Measurements from ENCODE around the gene FGGY. TPM values are rescaled to one million over a fixed set of nuclear protein-coding genes. Genes with fewer than 3 reads are reported as not detected.

FGGY gene
- total and polyA plus RNA-seq, 2 donors (not counting 3 experiments of a cell fraction or from before 2014, with no cell fraction given), result 5.6 to 6.4 TPM

- H4K20me1 ChIP-seq (replicated peaks; ENCODE audit: control insufficient read depth, extremely low read depth, insufficient read depth, low read length), result no peaks in the 10 kb centered on the region
- no peak overlapping the region for H3K4me3 ChIP-seq (replicated peaks in 1 of 3; ENCODE audit: insufficient read depth in 1 of 3, low read depth in 1 of 3, low read length in 3 of 3)
- no peaks in the 10 kb centered on the region for H3K9me1 ChIP-seq (replicated peaks; ENCODE audit: control insufficient read depth, extremely low read depth, insufficient read depth, low read length)
- H2AFZ ChIP-seq (ENCODE audit: low read depth, low read length), result no peak overlapping the region
- no peaks in the 10 kb centered on the region for H3K79me2 ChIP-seq (ENCODE audit: control insufficient read depth, insufficient read depth, low read length)
- no TSS peak for BruUV-seq (replicated peaks)
- no peaks in the 10 kb centered on the region for H3K27me3 ChIP-seq (ENCODE audit: control insufficient read depth in 2 of 2, insufficient read depth in 2 of 2, low read length in 2 of 2)
- no peaks in the 10 kb centered on the region for H3K4me1 ChIP-seq (ENCODE audit: control insufficient read depth, extremely low read depth, insufficient read depth, low read length)
- no peaks in the 10 kb centered on the region for H3K36me3 ChIP-seq (ENCODE audit: control insufficient read depth in 2 of 2, extremely low read depth in 1 of 2, insufficient read depth in 2 of 2, low read length in 2 of 2)
- FAIRE-seq (no peak), DNase-seq (ENCODE audit: low read depth, low spot score) (no peak)
- H3K27ac ChIP-seq (ENCODE audit: insufficient read depth, low read depth, low read length), result no peak overlapping the region
- TF ChIP-seq POLR2A (IDR thresholded peaks at IDR 0.05; ENCODE audit: low read depth, low read length), result no peak
- no peak for TF ChIP-seq JUN (IDR thresholded peaks at IDR 0.05; ENCODE audit: borderline replicate concordance, insufficient read depth, insufficient read length, low read depth)
- TF ChIP-seq FOS (IDR thresholded peaks at IDR 0.05; ENCODE audit: borderline replicate concordance, insufficient read depth, low read length), result no peak
- TF ChIP-seq CTCF (IDR thresholded peaks at IDR 0.05; ENCODE audit: extremely low read depth in 1 of 2, insufficient read depth in 1 of 2, low read depth in 1 of 2, low read length in 2 of 2), result no peak
- ChIA-PET POLR2A (no interaction called here), CTCF (no interaction called here)
- dilution Hi-C loops (cut with MboI; ENCODE audit: extremely low pct_ligation_motif_present, low sequenced_read_pairs) (no loop called here), intact Hi-C loops (cut with micrococcal nuclease) (no loop called here)
- no peaks in the 10 kb centered on the region for H3K9me3 ChIP-seq (replicated peaks; ENCODE audit: control insufficient read depth, insufficient read depth, low read length)
- H3K9ac ChIP-seq (replicated peaks; ENCODE audit: extremely low read depth, insufficient read depth, low read length), result no peak overlapping the region
- no peak overlapping the region for H3K4me2 ChIP-seq (ENCODE audit: insufficient read depth, low read length)
These were observed 389.3 kb downstream of the FGGY start for GRCh38 chr1:59686170-59686569.

GRCh38 chr1:59686574-59686973 is 389.7 kb downstream of the FGGY start:
- BruUV-seq (replicated peaks), result no TSS peak
- Histone ChIP-seq H2AFZ (ENCODE audit: low read depth, low read length) (no peak overlapping the region), H3K9ac (replicated peaks; ENCODE audit: extremely low read depth, insufficient read depth, low read length) (no peak overlapping the region), H3K27me3 (ENCODE audit: control insufficient read depth in 2 of 2, insufficient read depth in 2 of 2, low read length in 2 of 2) (no peaks in the 10 kb centered on the region), H3K27ac (ENCODE audit: insufficient read depth, low read depth, low read length) (no peak overlapping the region), H3K4me3 (replicated peaks in 1 of 3; ENCODE audit: insufficient read depth in 1 of 3, low read depth in 1 of 3, low read length in 3 of 3) (no peak overlapping the region), H3K4me2 (ENCODE audit: insufficient read depth, low read length) (no peak overlapping the region), H3K4me1 (ENCODE audit: control insufficient read depth, extremely low read depth, insufficient read depth, low read length) (no peaks in the 10 kb centered on the region), H3K79me2 (ENCODE audit: control insufficient read depth, insufficient read depth, low read length) (no peaks in the 10 kb centered on the region), H3K9me3 (replicated peaks; ENCODE audit: control insufficient read depth, insufficient read depth, low read length) (no peaks in the 10 kb centered on the region), H3K36me3 (ENCODE audit: control insufficient read depth in 2 of 2, extremely low read depth in 1 of 2, insufficient read depth in 2 of 2, low read length in 2 of 2) (no peaks in the 10 kb centered on the region), H3K9me1 (replicated peaks; ENCODE audit: control insufficient read depth, extremely low read depth, insufficient read depth, low read length) (no peaks in the 10 kb centered on the region), H4K20me1 (replicated peaks; ENCODE audit: control insufficient read depth, extremely low read depth, insufficient read depth, low read length) (no peaks in the 10 kb centered on the region)
- ChIA-PET POLR2A (no interaction called here), CTCF (interaction anchor here (2.1 kb wide), 1 partner anchor 13 kb away, joined by 7 read pairs; no protein-coding TSS in a partner anchor)
- dilution Hi-C loops (cut with MboI; ENCODE audit: extremely low pct_ligation_motif_present, low sequenced_read_pairs), result no loop called here
- intact Hi-C loops (cut with micrococcal nuclease), result no loop called here
- TF ChIP-seq MAX (IDR thresholded peaks at IDR 0.05; ENCODE audit: insufficient read depth, insufficient read length) (no peak), CTCF (IDR thresholded peaks at IDR 0.05; ENCODE audit: extremely low read depth in 1 of 2, insufficient read depth in 1 of 2, low read depth in 1 of 2, low read length in 2 of 2) (no peak)
- DNase-seq (ENCODE audit: low read depth, low spot score) (no peak), FAIRE-seq (no peak)

Data from endothelial cell of umbilical vein (primary cell).